NCI-H2227 (cell line): ENCODE results near the gene PXYLP1.
A peak's percentile ranks its signal among the peaks of the same experiment; 100 is the strongest.
"Not testable (repeated sequence)": the region's sequence is repeated elsewhere in the genome, so short reads cannot be mapped to it uniquely, and the experiment has no call there.

Experiments
- DNase-seq: peaks from one replicate; lab custom pipeline; 2025; ENCODE audit not compliant: unreplicated experiment; lab: John Stamatoyannopoulos, UW

The PXYLP1 gene, protein sequence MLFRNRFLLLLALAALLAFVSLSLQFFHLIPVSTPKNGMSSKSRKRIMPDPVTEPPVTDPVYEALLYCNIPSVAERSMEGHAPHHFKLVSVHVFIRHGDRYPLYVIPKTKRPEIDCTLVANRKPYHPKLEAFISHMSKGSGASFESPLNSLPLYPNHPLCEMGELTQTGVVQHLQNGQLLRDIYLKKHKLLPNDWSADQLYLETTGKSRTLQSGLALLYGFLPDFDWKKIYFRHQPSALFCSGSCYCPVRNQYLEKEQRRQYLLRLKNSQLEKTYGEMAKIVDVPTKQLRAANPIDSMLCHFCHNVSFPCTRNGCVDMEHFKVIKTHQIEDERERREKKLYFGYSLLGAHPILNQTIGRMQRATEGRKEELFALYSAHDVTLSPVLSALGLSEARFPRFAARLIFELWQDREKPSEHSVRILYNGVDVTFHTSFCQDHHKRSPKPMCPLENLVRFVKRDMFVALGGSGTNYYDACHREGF

GRCh38 chr3:141231101-141231951 lies at the start of gene PXYLP1:
PXYLP1 (plus strand) TSS chr3:141231825; CDS start chr3:141260176, 28,351 bp downstream.
- DNase-seq, result peak; percentile 92

DNA sequence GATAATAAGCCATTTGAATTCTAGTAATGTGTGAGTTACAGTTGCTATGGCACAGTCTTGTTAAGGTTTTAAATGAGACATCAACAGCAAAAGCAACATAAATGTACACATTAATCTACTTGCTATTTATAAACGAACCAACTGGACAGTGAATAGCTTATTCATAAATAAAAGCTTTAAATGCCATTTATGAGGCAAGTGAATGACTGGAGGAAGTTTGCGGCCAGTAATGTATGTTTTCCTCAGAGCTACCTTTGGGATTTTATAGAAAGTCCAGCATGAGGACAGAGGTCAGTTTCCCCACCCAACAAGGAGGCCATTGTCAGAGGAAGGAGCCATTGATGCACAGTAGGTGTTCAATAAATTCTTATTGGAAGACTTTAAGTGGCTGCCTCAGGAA lies 48.0 kb upstream of the PXYLP1 start:
- no peak for DNase-seq

DNA sequence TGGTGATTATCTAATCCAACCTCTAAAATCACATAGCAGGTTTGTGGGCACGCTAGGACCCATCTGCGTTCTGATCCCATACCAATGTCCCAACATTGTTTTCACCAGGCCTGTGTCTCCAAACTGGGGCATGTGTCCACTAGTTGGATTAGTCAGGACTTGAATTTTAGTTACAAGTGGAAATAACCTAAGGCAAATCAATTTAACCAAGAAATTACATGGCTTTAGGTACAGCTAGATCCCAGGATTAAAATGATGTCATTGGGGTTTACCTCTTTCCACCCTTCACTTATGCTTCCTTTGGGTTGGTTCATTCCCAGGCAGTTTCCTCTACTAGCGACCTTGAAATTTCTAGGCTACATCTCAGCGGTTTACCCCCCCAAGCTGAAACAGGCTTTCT lies 47.2 kb upstream of the PXYLP1 start:
- DNase-seq, result no peak

DNA sequence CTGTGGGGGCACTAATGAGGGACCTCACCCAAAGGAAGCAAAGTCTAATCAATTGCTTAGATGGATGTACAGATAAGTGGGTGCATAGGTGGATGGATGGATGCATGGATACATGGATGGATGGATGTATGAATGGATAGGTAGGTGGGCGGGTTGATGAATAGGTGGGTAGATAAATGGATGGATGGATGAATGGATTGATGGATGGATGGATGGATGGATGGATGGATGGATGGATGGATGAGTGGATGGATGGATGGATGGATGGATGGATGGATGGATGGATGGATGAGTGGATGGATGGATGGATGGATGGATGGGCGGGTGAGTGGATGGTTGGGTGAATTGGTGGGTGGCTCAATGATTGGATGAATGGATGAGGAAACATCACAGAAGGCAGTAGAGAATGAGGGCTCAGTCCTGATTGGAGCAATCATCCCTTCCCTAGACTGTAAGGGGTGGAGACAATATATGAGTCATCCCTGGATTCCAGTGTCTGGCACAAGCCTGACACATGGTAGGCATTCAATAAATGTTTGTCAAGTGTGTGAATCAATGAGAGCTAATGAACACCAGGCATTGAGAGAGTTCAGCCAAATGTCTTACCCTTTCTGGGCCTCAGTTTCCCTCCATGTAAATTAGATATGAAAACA lies 40.4 kb upstream of the PXYLP1 start:
- DNase-seq, result no peak

GRCh38 chr3:141192345-141192744 lies 39.3 kb upstream of the PXYLP1 start:
- peak; percentile 94 for DNase-seq

- DNase-seq, result no peak
These were observed 38.4 kb upstream of the PXYLP1 start for GRCh38 chr3:141193066-141193830.

DNA sequence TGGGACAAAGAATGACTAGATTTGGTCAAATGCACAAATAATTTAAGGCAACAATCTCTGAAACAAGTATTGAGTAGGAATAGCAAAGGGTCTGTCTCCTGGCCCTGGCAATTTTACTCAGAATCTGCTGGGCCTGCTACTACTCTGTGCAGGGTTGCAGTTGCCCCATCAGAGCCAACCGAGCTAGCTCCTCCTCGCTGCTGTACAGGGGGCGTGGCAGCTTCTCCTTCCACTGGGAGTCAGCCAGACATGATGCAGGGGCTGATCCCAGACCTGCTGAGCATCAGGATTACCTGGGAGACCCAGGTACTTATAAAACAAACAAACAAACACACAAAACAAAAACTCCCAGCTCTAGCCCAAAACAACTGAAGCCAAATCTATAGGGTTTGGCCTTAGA lies 30.5 kb upstream of the PXYLP1 start:
- DNase-seq, result no peak

GRCh38 chr3:141202682-141203081 lies 28.9 kb upstream of the PXYLP1 start:
- DNase-seq, result no peak

DNA sequence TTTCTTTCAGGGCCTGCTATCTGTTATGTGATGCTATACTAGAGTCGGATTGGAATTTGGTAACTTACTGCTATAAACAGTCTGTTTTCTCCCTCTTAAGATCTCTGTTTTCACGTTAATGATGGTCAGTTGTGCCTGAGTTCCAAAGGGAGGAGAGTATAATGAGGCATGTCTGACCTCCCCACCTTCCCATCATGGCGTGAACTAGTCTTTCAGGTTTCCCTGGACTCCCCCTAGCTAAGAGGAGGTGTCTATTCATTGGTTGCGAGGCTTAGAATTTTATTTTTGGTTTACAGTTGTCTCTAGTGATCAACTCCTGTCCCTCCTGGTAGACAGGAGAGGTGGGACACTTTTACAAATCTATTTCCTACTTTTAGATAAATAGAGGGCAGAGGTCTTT lies 27.8 kb upstream of the PXYLP1 start:
- no peak for DNase-seq

DNA sequence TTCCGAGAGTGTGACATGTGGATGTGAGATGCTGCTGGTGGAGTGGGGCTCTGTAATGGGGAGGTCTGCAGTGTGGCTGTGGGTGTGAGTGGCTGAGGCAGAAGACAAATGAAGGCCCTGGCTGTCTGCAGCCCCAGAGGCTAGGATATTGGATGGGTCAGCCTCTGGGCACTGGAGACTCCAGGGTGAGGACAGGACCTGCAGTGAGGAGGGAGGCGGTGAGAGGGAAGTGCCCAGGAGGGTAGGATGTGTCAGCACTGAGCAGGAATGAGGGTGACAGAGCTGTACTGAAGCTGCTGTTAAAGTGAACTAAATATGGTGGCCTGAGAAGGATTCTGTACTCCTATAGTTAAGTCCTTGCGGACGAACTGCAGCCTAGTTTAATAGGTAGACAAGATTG lies 27.3 kb upstream of the PXYLP1 start:
- DNase-seq, result no peak

- DNase-seq, result not testable (repeated sequence)
These were observed 20.3 kb upstream of the PXYLP1 start for GRCh38 chr3:141211306-141211705.

DNA sequence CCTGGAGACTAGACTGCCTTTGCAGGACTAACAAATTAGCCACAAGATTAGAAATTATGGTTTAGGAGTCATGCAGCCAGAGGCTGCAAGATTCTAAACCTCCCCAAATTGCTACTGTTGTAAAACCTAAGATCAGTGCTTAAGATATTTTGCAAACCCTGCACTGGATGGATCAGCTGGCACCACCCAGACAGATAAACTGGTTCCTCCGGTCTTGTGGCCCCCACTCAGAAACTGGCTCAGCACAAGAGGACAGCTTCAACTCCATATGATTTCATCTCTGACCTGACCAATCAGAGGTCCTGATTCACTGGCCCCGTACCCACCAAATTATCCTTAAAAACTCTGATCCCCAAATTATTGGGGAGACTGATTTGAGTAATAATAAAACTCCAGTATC lies 19.5 kb upstream of the PXYLP1 start:
- no peak for DNase-seq

- no peak for DNase-seq
These were observed 19.1 kb upstream of the PXYLP1 start for GRCh38 chr3:141212555-141212954.

DNA sequence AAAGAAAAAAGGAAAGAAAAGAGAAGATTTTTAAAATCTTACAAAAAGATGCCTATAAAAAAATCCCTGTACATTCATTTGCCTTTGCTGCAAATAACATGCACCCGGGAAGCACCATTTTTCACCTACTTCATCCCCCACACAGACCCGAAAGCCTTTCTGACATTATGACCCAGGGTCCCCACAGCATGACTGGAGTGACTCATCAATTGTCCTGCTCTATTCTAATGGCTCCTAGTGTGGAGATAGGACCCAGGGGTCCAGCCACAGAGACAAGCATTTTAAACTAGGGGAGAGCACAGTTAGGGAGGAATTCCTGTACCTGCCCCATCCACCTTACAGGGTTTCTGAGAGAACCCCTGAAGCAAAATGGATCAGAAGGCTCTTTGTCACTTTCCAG lies 14.7 kb upstream of the PXYLP1 start:
- DNase-seq, result no peak

DNA sequence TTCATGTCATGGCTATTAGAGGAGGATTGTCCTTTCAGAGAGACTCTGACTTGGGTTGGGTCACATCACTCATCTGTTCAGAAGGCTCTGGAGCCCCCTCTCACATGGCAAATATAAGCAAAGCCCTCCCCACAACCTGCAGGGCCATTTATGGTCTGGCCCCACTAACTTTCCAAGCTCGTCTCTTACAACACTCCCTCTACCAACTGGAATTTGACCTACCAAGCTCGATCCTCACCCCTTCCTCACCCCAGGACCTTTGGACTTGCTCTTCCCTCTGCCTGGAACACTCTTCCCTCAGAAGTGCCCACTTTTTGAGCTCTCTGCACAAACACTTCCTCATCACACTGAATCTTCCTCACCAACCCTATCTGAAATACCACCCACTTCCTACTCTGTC lies 14.2 kb upstream of the PXYLP1 start:
- DNase-seq, result no peak

- DNase-seq, result no peak
These were observed 13.3 kb upstream of the PXYLP1 start for GRCh38 chr3:141218162-141218835.

DNA sequence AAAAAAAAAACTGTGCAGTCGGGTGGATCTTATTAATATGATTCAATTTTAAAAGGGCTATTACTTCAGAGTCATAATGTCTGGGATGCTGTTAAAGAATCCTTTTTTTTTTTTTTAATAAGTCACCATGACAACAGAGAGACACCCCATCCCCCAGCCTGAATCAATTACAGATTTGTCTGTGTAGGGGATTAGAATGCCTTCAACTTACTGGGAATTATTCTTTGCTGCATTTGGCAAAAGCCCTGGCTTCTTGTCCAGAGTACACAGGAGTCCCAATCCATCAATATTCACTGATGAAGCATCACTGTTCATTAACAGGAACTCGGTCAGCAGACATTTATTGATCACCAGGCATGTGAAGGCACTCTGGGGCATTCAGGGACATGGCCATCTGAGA lies 12.7 kb upstream of the PXYLP1 start:
- no peak for DNase-seq

DNA sequence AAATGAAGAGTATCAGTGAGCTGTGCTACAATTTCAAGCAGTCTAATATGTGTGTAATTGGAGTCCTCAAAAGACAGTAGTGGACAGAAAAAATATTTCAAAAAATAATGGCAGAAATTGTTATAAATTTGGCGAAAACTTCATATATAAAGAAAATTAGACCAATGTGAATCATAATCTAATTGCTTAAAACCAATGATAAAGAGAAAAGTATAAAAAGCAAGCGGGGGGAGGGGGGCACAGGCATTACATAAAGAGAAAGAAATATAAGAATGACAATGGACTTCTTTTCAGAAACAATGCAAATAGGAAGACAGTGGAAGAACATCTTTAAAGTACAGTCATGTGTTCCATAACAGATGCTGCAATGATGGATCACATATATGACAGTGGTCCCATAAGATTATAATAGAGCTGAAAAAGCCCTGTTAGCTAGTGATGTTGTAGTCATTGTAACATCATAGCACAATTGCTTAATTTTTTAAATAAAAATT lies 7.9 kb upstream of the PXYLP1 start:
- DNase-seq, result no peak

GRCh38 chr3:141225939-141226338 lies 5.7 kb upstream of the PXYLP1 start:
- DNase-seq, result no peak

DNA sequence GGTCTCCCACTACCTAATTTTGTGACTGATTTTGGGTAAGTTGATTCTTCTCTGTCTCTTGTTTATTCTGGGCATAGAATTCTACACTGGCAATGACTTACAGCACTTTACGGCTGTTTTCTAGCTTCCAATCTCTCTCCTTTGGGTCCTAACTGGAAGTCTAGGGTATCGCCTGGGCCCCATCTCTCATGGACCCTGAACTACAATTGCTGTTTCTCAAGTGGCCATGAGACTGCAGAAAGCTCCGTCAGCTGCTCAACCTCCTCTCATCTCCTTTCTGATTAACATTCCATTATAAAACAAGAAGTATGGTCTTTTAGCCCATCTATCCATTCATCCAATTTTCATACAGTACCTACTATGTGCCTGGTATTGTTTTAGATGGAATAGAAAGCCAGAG lies 4.4 kb upstream of the PXYLP1 start:
- DNase-seq, result no peak
